Smooth muscle cell (in vitro differentiated cells): ENCODE measurements around the gene UBXN4. TPM values are rescaled to one million over a fixed set of nuclear protein-coding genes. Genes with fewer than 3 reads are reported as not detected.
A peak's percentile ranks its signal among the peaks of the same experiment; 100 is the strongest.
"Not testable (repeated sequence)": the region's sequence is repeated elsewhere in the genome, so short reads cannot be mapped to it uniquely, and the experiment has no call there.

ENCODE experiments used
- DNase-seq: peaks from one replicate; lab custom pipeline; 2025; ENCODE audit not compliant: unreplicated experiment; lab: John Stamatoyannopoulos, UW
- H2AFZ ChIP-seq: fragments of 200-600 bp; sonication (generic); 2 replicates; pipeline ENCODE4 v1.6.0; 2016; ENCODE audit warnings: antibody characterized with exemption, low read depth, mild to moderate bottlenecking
- H3F3A ChIP-seq: fragments of 200-600 bp; sonication (generic); 2 replicates; pipeline ENCODE4 v1.6.0; 2017; ENCODE audit warnings: antibody characterized with exemption, low read depth
- H3K27ac ChIP-seq: fragments of 200-600 bp; sonication (generic); 2 replicates; pipeline ENCODE4 v1.5.1; 2016; ENCODE audit warnings: low read depth, mild to moderate bottlenecking
- H3K27me3 ChIP-seq: fragments of 200-600 bp; sonication (generic); 2 replicates; pipeline ENCODE4 v1.6.1; 2016; ENCODE audit warnings: low read depth, mild to moderate bottlenecking
- H3K36me3 ChIP-seq: fragments of 200-600 bp; sonication (generic); 2 replicates; pipeline ENCODE4 v1.5.1; 2016; ENCODE audit warnings: low read depth
- H3K4me1 ChIP-seq: fragments of 200-600 bp; sonication (generic); 2 replicates; pipeline ENCODE4 v1.5.1; 2016; ENCODE audit warnings: low read depth
- H3K4me2 ChIP-seq: fragments of 200-600 bp; sonication (generic); 2 replicates; pipeline ENCODE4 v1.6.0; 2016; ENCODE audit warnings: mild to moderate bottlenecking
- H3K4me3 ChIP-seq: fragments of 200-600 bp; sonication (generic); 2 replicates; pipeline ENCODE4 v1.5.1; 2016; ENCODE audit warnings: mild to moderate bottlenecking
- H3K79me2 ChIP-seq: fragments of 200-600 bp; sonication (generic); 2 replicates; pipeline ENCODE4 v1.6.0; 2016; ENCODE audit warnings: low read depth, mild to moderate bottlenecking
- H3K9ac ChIP-seq: fragments of 200-600 bp; sonication (generic); 2 replicates; pipeline ENCODE4 v1.6.0; 2016; ENCODE audit warnings: low read depth
- H3K9me3 ChIP-seq: fragments of 200-600 bp; sonication (generic); replicated peaks from 2 replicates; pipeline ENCODE4 v1.5.1; 2016; ENCODE audit warnings: low read depth
- H4K20me1 ChIP-seq: fragments of 200-600 bp; sonication (generic); 2 replicates; pipeline ENCODE4 v1.6.0; 2016; ENCODE audit warnings: low read depth
- WGBS: methylation state at CpG from one replicate; pipeline ENCODE4 v1.1.7; 2016; ENCODE audit warnings: low lambda C conversion rate; 5-methylcytosine and 5-hydroxymethylcytosine counted together
- polyA plus RNA-seq: library from polyadenylated mRNA; unstranded; fragments of >200 nt; fragmentation: Nextera tagmentation; extraction: Ambion mirVana; gene quantifications from 2 replicates; pipeline ENCODE4 v1.2.1, GENCODE V29; 2016
- total RNA-seq: library from RNA; depleted of rRNA; stranded (reverse); fragments of >200 nt; gene quantifications from 2 replicates; pipeline ENCODE4 v1.2.3, GENCODE V29; 2014
- TF ChIP-seq, protein P1 (sequence below): fragments of 200-600 bp; sonication (generic); IDR thresholded peaks from 2 replicates; pipeline ENCODE4 v1.5.1; 2017; ENCODE audit warnings: borderline replicate concordance, mild to moderate bottlenecking, antibody characterized with exemption; ENCODE audit not compliant: insufficient read depth, poor library complexity, severe bottlenecking

UBXN4 gene
- total and polyA plus RNA-seq, 2 experiments from 2014 or later, result 87.1 to 130 TPM

DNA sequence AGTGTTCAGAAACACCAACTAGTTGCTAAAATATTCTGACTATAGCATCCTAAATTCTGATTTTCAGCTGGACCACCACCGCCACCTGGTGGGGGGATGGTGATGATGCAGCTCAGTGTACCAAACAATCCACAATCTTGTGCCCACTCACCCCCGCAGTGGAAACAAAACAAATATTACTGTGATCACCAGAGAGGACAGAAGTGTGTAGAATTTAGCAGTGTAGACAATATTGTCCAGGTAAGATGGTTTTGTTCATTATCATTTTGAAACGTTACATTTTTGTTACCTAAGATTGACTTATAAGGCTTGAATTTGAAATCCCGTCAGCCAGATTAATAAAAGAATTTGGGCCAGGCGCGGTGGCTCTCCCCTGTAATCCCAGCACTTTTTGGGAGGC is 31.7 kb upstream of the UBXN4 start:
- no peaks in the 10 kb centered on the region for H3K9me3 ChIP-seq
- H3K4me2 ChIP-seq, result no peak overlapping the region
- no peak overlapping the region for H3K27ac ChIP-seq
- 73% methylated on average over 6 of the region's 6 CpGs for WGBS
- H4K20me1 ChIP-seq, result no peaks in the 10 kb centered on the region
- H3K4me1 ChIP-seq, result no peaks in the 10 kb centered on the region
- no peaks in the 10 kb centered on the region for H3K36me3 ChIP-seq
- TF ChIP-seq, protein P1, sequence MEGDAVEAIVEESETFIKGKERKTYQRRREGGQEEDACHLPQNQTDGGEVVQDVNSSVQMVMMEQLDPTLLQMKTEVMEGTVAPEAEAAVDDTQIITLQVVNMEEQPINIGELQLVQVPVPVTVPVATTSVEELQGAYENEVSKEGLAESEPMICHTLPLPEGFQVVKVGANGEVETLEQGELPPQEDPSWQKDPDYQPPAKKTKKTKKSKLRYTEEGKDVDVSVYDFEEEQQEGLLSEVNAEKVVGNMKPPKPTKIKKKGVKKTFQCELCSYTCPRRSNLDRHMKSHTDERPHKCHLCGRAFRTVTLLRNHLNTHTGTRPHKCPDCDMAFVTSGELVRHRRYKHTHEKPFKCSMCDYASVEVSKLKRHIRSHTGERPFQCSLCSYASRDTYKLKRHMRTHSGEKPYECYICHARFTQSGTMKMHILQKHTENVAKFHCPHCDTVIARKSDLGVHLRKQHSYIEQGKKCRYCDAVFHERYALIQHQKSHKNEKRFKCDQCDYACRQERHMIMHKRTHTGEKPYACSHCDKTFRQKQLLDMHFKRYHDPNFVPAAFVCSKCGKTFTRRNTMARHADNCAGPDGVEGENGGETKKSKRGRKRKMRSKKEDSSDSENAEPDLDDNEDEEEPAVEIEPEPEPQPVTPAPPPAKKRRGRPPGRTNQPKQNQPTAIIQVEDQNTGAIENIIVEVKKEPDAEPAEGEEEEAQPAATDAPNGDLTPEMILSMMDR, result peak; percentile 97
- no peaks in the 10 kb centered on the region for H3F3A ChIP-seq
- DNase-seq, result peak; percentile 6
- H3K79me2 ChIP-seq, result no peaks in the 10 kb centered on the region
- no peak overlapping the region for H2AFZ ChIP-seq
- no peak overlapping the region for H3K9ac ChIP-seq
- no peaks in the 10 kb centered on the region for H3K27me3 ChIP-seq
- H3K4me3 ChIP-seq, result no peak overlapping the region

DNA sequence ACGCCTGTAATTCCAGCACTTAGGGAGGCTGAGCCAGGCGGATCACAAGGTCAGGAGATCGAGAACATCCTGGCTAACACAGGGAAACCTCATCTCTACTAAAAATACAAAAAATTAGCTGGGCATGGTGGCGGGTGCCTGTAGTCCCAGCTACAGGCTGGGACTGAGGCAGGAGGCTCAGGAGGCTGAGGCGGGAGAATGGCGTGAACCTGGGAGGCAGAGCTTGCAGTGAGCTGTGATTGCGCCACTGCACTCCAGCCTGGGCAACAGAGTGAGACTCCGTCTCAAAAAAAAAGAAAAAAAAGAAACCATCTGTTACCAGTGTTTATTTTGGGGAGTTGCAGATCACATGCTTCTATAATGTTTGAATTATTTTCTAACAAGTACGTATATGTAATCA is 26.6 kb upstream of the UBXN4 start:
- not testable (repeated sequence) for H3K27me3 ChIP-seq, H3K4me1 ChIP-seq, H3K79me2 ChIP-seq, H3K27ac ChIP-seq, H3K9me3 ChIP-seq, H3K36me3 ChIP-seq, H4K20me1 ChIP-seq, H3K4me2 ChIP-seq, H3K9ac ChIP-seq, H3K4me3 ChIP-seq, DNase-seq, H2AFZ ChIP-seq, H3F3A ChIP-seq
- WGBS, result 100% methylated on average over 9 of the region's 9 CpGs

DNA sequence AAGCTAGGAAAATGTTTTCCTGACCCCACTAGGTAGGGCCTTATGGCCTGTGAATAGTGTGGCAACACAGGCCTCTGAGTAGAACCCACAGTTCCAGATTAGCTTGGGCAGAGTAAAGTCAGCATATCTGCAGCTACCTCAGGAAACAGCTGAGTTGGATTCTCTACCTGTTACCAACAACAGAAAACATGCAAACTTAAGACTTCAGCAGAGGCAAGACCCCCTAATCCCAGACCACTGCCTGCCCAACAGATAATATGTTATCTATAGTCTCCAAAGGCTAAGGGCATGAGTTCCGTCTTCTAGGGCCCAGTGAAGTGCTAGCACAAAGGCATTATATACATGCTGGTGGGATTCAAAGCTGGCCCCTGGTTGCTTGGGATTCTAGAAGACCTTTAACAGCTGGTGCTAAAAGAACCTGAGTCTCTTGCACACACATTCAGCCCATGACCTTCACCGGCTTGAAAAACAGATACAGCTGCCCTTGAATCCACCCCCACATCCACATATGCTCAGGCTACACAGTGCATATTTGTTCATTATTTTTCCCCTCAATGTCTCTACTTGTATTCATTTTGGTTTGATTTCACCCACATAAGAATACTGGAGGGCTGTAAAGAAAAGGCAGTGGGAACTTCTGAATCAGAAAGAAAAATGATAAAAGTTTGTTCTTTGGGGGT is 13.5 kb upstream of the UBXN4 start:
- H3K4me1 ChIP-seq, result no peaks in the 10 kb centered on the region
- no peak overlapping the region for H2AFZ ChIP-seq
- H3K4me3 ChIP-seq, result no peak overlapping the region
- H3K27ac ChIP-seq, result no peak overlapping the region
- 79% methylated on average over 2 of the region's 2 CpGs for whole genome bisulfite sequencing
- no peaks in the 10 kb centered on the region for H4K20me1 ChIP-seq
- H3K79me2 ChIP-seq, result no peaks in the 10 kb centered on the region
- no peaks in the 10 kb centered on the region for H3K36me3 ChIP-seq
- H3K9me3 ChIP-seq, result no peaks in the 10 kb centered on the region
- DNase-seq, result no peak
- TF ChIP-seq, protein P1, result no peak
- no peak overlapping the region for H3K4me2 ChIP-seq
- H3F3A ChIP-seq, result no peaks in the 10 kb centered on the region
- H3K27me3 ChIP-seq, result no peaks in the 10 kb centered on the region
- no peak overlapping the region for H3K9ac ChIP-seq

DNA sequence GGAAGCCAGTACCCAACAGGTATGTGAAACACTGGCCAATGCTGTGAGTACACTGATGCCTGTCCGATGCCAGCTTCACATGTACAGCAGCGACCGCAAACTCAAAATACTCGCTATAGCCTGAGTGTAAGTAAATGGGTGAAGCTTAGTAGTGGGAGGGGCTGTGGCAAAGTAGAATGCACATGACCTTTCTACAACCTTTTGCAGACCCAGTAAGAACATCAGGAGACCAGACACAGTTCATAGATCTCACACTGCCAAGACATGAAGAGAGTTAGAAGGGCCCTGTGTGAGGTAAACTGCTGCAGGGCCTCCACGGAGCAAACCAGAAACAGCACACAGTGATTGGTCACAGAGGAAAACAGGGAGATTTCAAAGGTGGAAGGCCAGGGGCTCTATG is 9.1 kb upstream of the UBXN4 start:
- no peak overlapping the region for H2AFZ ChIP-seq
- TF ChIP-seq, protein P1, result no peak
- H3K4me3 ChIP-seq, result no peak overlapping the region
- no peaks in the 10 kb centered on the region for H4K20me1 ChIP-seq
- no peak overlapping the region for H3K27ac ChIP-seq
- 96% methylated on average over 5 of the region's 5 CpGs for WGBS
- no peak overlapping the region for H3K9ac ChIP-seq
- H3K4me2 ChIP-seq, result no peak overlapping the region
- no peaks in the 10 kb centered on the region for H3K79me2 ChIP-seq
- no peaks in the 10 kb centered on the region for H3K27me3 ChIP-seq
- no peaks in the 10 kb centered on the region for H3K4me1 ChIP-seq
- DNase-seq, result no peak
- H3F3A ChIP-seq, result no peaks in the 10 kb centered on the region
- H3K36me3 ChIP-seq, result no peaks in the 10 kb centered on the region
- no peaks in the 10 kb centered on the region for H3K9me3 ChIP-seq
